Endometrial microvascular endothelial cells (primary cell): ENCODE data around the gene FNBP1. TPM values are rescaled to one million over a fixed set of nuclear protein-coding genes. Genes with fewer than 3 reads are reported as not detected.
"Not testable (repeated sequence)": the region's sequence is repeated elsewhere in the genome, so short reads cannot be mapped to it uniquely, and the experiment has no call there.

Source experiments
- in situ Hi-C: cut with HindIII; loops from 2 replicates; pipeline ENCODE4 v1.10.0; 2017; ENCODE audit warnings: low sequenced_read_pairs, low pct_unique_long_range_greater_than_20kb; ENCODE audit errors: inconsistent ontology term
- total RNA-seq: library from RNA; depleted of rRNA; stranded (reverse); fragments of >200 nt; gene quantifications from one replicate; pipeline ENCODE4 v1.2.3, GENCODE V29; 2015; ENCODE audit errors: inconsistent ontology term

Gene FNBP1
- total RNA-seq, 1 donor from 2014 or later = 6.9 TPM

GRCh38 chr9:130024597-130024994 is 18.4 kb downstream of the FNBP1 start:
- in situ Hi-C loops = no loop called here

- in situ Hi-C loops = no loop called here
Measured at GRCh38 chr9:130023994-130024596, 18.9 kb downstream of the FNBP1 start.

GRCh38 chr9:130023144-130023787 is 19.7 kb downstream of the FNBP1 start:
- in situ Hi-C loops = no loop called here

- in situ Hi-C loops = no loop called here
Measured at GRCh38 chr9:130022566-130023143, 20.3 kb downstream of the FNBP1 start.

- in situ Hi-C loops = not testable (repeated sequence)
Measured at GRCh38 chr9:130021842-130022241, 21.1 kb downstream of the FNBP1 start.

- in situ Hi-C loops = no loop called here
Measured at GRCh38 chr9:130021123-130021522, 21.9 kb downstream of the FNBP1 start.

- in situ Hi-C loops = no loop called here
Measured at GRCh38 chr9:130020618-130021017, 22.4 kb downstream of the FNBP1 start.

- in situ Hi-C loops = no loop called here
Measured at GRCh38 chr9:130018265-130018664, 24.7 kb downstream of the FNBP1 start.

- in situ Hi-C loops = not testable (repeated sequence)
Measured at GRCh38 chr9:130017510-130017909, 25.5 kb downstream of the FNBP1 start.

GRCh38 chr9:130017076-130017475 is 25.9 kb downstream of the FNBP1 start:
- in situ Hi-C loops = no loop called here

- in situ Hi-C loops = no loop called here
Measured at GRCh38 chr9:130015353-130016019, 27.5 kb downstream of the FNBP1 start.

- in situ Hi-C loops = no loop called here
Measured at GRCh38 chr9:130013326-130013725, 29.7 kb downstream of the FNBP1 start.

GRCh38 chr9:130010151-130010988 is 32.6 kb downstream of the FNBP1 start:
- in situ Hi-C loops = no loop called here

GRCh38 chr9:130009546-130009945 is 33.4 kb downstream of the FNBP1 start:
- in situ Hi-C loops = not testable (repeated sequence)

- in situ Hi-C loops = no loop called here
Measured at GRCh38 chr9:130008538-130008937, 34.5 kb downstream of the FNBP1 start.

- in situ Hi-C loops = not testable (repeated sequence)
Measured at GRCh38 chr9:130006952-130007351, 36.0 kb downstream of the FNBP1 start.

- in situ Hi-C loops = no loop called here
Measured at GRCh38 chr9:130003943-130004552, 38.9 kb downstream of the FNBP1 start.

- in situ Hi-C loops = no loop called here
Measured at GRCh38 chr9:130002320-130002719, 40.7 kb downstream of the FNBP1 start.

GRCh38 chr9:130001190-130001589 is 41.8 kb downstream of the FNBP1 start:
- in situ Hi-C loops = no loop called here
